Epithelial cell of proximal tubule (primary cell): Measurements from ENCODE around the gene SORCS2. TPM values are rescaled to one million over a fixed set of nuclear protein-coding genes. Genes with fewer than 3 reads are reported as not detected.
A peak's percentile ranks its signal among the peaks of the same experiment; 100 is the strongest.

Experiments
- DNase-seq: peaks from one replicate; pipeline ENCODE4 v3.0.0-alpha.2; 2011; ENCODE audit warnings: low read depth
- H3K4me3 ChIP-seq: 2 replicates; pipeline ENCODE4 v1.5.1; 2011; ENCODE audit warnings: low read depth, mild to moderate bottlenecking, low read length
- total RNA-seq: library from RNA; depleted of rRNA; stranded (reverse); fragments of >200 nt; gene quantifications from 2 replicates; pipeline ENCODE4 v1.2.3, GENCODE V29; 2015
- TF ChIP-seq, protein P1 (sequence below): conservative IDR thresholded peaks from 2 replicates; pipeline ENCODE4 v1.5.1; 2012; ENCODE audit warnings: low read depth, mild to moderate bottlenecking, low read length

Gene SORCS2
- total RNA-seq, 1 donor from 2014 or later, result 0.29 TPM

DNA sequence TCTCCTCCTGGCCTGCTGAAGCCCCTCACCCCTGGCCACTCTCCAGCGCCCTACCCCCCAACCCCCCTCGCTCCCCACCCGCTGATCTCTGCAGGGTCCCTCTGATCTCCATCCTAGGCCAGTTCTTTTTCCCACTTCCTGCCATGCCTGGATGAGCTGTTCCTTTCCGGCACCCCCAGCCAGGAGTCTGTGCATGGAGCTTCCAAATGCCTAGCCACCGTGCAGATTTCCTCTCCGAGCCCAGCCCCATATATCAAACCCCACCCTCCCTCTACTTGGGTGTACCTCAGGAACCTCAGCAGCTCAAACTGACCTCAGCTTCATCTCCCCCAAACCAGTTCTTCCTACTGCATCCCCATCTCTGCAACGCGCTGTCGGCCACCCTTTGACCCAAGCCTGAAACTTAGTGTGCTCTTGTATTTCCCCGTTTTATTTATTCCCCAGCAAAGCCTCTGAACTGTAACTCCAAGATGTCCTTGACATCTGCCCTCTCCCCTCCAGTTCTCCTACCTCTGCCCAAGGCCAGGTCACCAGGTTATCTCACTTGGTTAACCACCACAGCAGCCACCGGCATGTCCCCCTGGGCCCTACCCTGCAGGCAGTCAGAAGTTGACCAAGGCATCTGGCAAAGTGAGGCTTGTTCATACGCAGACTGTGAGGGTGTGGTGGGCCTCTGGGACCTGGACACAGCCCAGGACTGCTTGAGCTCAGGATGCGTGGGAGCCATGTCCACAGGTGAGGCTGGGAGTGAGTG is 437.3 kb downstream of the SORCS2 start:
- TF ChIP-seq, protein P1, sequence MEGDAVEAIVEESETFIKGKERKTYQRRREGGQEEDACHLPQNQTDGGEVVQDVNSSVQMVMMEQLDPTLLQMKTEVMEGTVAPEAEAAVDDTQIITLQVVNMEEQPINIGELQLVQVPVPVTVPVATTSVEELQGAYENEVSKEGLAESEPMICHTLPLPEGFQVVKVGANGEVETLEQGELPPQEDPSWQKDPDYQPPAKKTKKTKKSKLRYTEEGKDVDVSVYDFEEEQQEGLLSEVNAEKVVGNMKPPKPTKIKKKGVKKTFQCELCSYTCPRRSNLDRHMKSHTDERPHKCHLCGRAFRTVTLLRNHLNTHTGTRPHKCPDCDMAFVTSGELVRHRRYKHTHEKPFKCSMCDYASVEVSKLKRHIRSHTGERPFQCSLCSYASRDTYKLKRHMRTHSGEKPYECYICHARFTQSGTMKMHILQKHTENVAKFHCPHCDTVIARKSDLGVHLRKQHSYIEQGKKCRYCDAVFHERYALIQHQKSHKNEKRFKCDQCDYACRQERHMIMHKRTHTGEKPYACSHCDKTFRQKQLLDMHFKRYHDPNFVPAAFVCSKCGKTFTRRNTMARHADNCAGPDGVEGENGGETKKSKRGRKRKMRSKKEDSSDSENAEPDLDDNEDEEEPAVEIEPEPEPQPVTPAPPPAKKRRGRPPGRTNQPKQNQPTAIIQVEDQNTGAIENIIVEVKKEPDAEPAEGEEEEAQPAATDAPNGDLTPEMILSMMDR, result no peak
- DNase-seq, result no peak
- H3K4me3 ChIP-seq, result no peak overlapping the region

DNA sequence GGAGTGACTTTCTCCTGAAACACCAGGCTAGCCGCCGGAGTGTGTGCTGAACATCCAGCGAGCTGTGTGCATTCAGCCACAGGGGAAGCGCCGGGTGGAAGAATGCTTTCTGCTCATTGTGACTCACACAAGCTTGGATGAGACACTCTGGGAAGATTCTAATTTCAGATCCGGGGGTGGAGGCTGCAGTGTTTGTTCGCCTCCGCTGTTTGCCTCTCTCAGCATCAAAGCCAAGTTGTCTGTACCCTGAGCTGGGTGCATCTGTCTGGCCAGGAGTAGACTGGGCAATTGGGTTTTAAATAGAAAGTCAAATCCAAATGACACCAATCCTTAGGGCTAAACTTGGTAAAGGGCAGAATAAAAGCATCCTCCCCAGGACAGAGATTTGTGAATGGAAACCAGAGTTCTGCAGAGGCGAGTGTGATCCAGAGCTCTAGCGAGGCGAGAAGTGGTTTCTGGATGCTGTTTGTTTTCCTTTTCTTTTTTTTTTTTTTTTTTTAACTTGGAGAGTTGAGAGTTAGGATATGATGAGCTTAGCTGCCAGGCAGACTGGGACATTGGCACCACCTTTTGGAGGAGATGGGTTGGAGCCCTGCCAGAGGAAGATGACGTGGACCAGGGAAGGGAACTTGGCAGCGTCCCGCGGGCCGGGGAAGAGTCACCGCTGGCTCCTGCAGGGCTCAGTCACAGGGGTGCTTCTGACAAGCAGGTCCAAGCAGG is 438.4 kb downstream of the SORCS2 start:
- peak; percentile 12 for DNase-seq
- TF ChIP-seq, protein P1, result no peak
- no peak overlapping the region for H3K4me3 ChIP-seq

DNA sequence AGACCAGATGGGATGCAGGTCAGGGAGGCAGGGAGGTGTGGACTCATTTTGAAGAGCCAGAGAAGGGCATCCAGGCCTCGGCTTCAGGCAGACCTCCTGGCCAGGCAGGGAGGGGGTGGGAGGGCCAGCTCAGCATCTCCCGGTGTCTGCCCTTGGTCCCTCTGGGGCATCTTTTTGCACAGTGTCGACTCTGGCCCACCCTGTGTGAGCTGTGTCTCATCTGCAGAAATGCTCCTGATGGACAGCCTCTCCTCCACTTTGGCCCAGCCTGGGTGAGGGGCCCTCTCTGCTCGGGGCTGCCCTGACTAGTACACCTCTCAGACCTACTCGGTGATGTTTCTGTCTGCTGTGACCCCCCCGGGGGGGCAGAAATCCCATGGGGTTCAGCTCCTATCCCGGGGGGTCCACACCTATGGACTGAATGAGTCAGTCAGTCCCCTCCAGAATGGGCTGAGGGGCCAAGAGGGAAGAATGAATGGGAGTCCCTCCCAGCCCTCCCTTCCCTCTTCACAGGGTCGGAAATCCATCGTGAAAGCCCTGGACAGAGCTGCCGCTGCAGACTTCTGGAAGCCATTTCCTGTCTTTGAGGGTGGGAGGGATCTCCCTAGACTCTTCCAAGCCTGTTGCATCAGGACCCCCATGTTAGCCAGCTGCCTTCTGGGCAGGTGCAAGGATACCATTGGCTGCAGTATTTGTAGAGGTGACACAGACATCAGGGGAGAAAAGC is 439.1 kb downstream of the SORCS2 start:
- TF ChIP-seq, protein P1, result no peak
- no peak overlapping the region for H3K4me3 ChIP-seq
- no peak for DNase-seq

DNA sequence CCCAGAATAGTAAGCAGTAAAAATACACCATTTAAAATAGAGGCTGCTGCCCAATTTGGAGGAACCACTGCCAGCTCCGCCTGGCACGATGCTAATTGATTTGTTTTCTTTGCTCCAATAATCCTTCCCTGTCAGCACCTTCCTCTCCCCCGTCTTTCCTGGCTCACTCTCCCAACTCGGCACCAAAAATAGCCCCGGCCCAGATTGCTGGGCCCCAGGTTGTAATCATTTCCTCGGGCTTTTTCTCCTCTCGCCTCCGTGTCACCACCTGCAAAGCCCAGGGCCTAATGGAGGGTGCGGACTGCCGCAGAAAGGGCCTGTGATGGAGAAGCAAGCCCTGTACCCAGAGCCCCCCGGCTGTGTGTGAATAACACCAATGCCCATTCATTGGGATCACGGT is 440.0 kb downstream of the SORCS2 start:
- TF ChIP-seq, protein P1, result no peak
- DNase-seq, result no peak
- no peak overlapping the region for H3K4me3 ChIP-seq

DNA sequence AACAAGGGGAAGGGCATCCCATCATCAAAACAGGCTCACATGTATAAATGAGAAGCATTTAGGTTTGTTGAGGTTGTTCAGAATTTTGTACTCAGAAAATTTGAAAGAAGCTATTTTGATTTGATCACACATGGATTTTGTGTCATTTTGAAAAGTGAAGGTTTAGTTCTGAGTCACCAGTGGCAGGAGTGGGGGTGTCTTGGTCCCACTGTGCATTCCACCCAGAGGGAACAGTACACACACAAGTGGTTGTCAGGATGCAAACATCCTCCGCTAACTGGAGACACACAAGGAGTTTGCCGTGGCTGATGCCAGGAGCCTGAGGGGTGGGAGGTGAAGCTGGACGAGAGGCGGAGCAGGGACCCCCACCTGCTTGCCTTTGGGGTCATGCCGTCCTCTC is 440.6 kb downstream of the SORCS2 start:
- TF ChIP-seq, protein P1, result no peak
- H3K4me3 ChIP-seq, result no peak overlapping the region
- no peak for DNase-seq

DNA sequence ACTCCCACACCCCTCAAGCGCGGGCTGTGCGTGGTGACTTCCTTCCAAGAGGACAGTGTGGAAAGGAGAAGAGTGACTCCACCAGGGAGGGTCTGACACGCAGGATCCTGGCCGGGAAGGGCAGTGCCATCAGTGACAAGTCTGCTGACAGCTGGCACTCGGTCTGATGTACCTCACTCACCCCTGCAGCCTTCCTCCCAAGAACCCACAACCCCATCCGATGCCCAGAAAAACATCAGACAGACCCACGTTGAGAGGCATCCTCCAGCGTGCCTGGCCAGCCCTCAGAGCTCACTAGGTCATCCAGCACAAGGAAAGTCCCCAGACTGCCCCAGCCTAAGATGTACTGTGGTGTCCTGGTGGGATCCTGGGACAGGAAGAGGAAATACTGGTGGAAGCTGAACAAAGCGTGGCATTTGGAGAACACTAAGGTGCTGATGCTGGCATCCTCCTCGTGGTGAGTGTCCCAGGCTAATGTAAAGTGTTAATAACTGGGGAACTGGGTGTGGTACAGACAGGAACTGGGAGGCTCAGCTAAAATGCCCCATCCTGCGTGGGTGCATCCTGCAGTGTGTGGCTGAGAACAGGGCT is 442.4 kb downstream of the SORCS2 start:
- DNase-seq, result no peak
- TF ChIP-seq, protein P1, result no peak
- no peak overlapping the region for H3K4me3 ChIP-seq
